ENCODE data around the gene BIRC7.

Gene BIRC7

GRCh38 chr20:63225082-63225454, 10.6 kb upstream of the BIRC7 start:
- no peak for DNase-seq (ENCODE audit: low read depth in 2 of 2)

- DNase-seq (ENCODE audit: low read depth in 2 of 2) = no peak
These were observed 9.4 kb upstream of the BIRC7 start for GRCh38 chr20:63226042-63226943.

GRCh38 chr20:63227260-63227659, 8.4 kb upstream of the BIRC7 start:
- DNase-seq (ENCODE audit: low read depth in 2 of 2) = no peak

- DNase-seq (ENCODE audit: low read depth in 2 of 2) = no peak
These were observed 6.9 kb upstream of the BIRC7 start for GRCh38 chr20:63228806-63229205.

GRCh38 chr20:63230800-63231268, 4.9 kb upstream of the BIRC7 start:
- DNase-seq (ENCODE audit: low read depth in 2 of 2) = no peak

- no peak for DNase-seq (ENCODE audit: low read depth in 2 of 2)
These were observed 3.3 kb upstream of the BIRC7 start for GRCh38 chr20:63232235-63233060.

- DNase-seq (ENCODE audit: low read depth in 2 of 2) = no peak
These were observed 2.7 kb upstream of the BIRC7 start for GRCh38 chr20:63233061-63233344.

GRCh38 chr20:63233924-63234323, 1.8 kb upstream of the BIRC7 start:
- no peak for DNase-seq (ENCODE audit: low read depth in 2 of 2)

- DNase-seq (ENCODE audit: low read depth in 2 of 2) = no peak
These were observed 859 bp upstream of the BIRC7 start for GRCh38 chr20:63234693-63235398.

- no peak for DNase-seq (ENCODE audit: low read depth in 2 of 2)
These were observed 572 bp downstream of the BIRC7 start for GRCh38 chr20:63236116-63236837.

- no peak for DNase-seq (ENCODE audit: low read depth in 2 of 2)
These were observed 2.3 kb downstream of the BIRC7 start for GRCh38 chr20:63238031-63238430.

GRCh38 chr20:63238514-63239125, 2.9 kb downstream of the BIRC7 start:
- DNase-seq (ENCODE audit: low read depth in 2 of 2) = no peak

GRCh38 chr20:63239431-63239830, 3.7 kb downstream of the BIRC7 start:
- no peak for DNase-seq (ENCODE audit: low read depth in 2 of 2)

- no peak for DNase-seq (ENCODE audit: low read depth in 2 of 2)
These were observed 4.3 kb downstream of the BIRC7 start for GRCh38 chr20:63240004-63240403.

GRCh38 chr20:63241272-63241671, 5.6 kb downstream of the BIRC7 start:
- DNase-seq (ENCODE audit: low read depth in 2 of 2) = no peak

- no peak for DNase-seq (ENCODE audit: low read depth in 2 of 2)
These were observed 7.0 kb downstream of the BIRC7 start for GRCh38 chr20:63242736-63243135.

- no peak for DNase-seq (ENCODE audit: low read depth in 2 of 2)
These were observed 8.0 kb downstream of the BIRC7 start for GRCh38 chr20:63243604-63244247.

GRCh38 chr20:63244468-63244867, 8.8 kb downstream of the BIRC7 start:
- no peak for DNase-seq (ENCODE audit: low read depth in 2 of 2)

GRCh38 chr20:63246490-63247288, 11.0 kb downstream of the BIRC7 start:
- DNase-seq (ENCODE audit: low read depth in 2 of 2) = no peak

- no peak for DNase-seq (ENCODE audit: low read depth in 2 of 2)
These were observed 12.0 kb downstream of the BIRC7 start for GRCh38 chr20:63247671-63248228.
